HFFc6 (cell line): ENCODE data around the gene UBE4B. TPM values are rescaled to one million over a fixed set of nuclear protein-coding genes. Genes with fewer than 3 reads are reported as not detected.
"Not testable (repeated sequence)": the region's sequence is repeated elsewhere in the genome, so short reads cannot be mapped to it uniquely, and the experiment has no call there.

Experiments
- DNase-seq: peaks from one replicate; pipeline ENCODE4 v3.0.0-alpha.2; 2018
- H3K27ac Mint-ChIP-seq: 2 replicates; pipeline ENCODE4 v1.8.0; 2020; ENCODE audit warnings: mild to moderate bottlenecking, mixed read lengths
- H3K27me3 Mint-ChIP-seq: 2 replicates; pipeline ENCODE4 v1.8.0; 2021; ENCODE audit warnings: mild to moderate bottlenecking, moderate library complexity, mixed read lengths; ENCODE audit not compliant: insufficient read depth
- H3K36me3 Mint-ChIP-seq: 2 replicates; pipeline ENCODE4 v1.8.0; 2021; ENCODE audit warnings: low read depth, mixed read lengths
- H3K4me1 Mint-ChIP-seq: 2 replicates; pipeline ENCODE4 v1.8.0; 2020; ENCODE audit warnings: low read depth, mixed read lengths
- H3K4me3 Mint-ChIP-seq: 2 replicates; pipeline ENCODE4 v1.8.0; 2020; ENCODE audit warnings: mild to moderate bottlenecking, moderate library complexity, mixed read lengths
- H3K9me3 Mint-ChIP-seq: 2 replicates; pipeline ENCODE4 v1.8.0; 2020; ENCODE audit warnings: mild to moderate bottlenecking, mixed read lengths
- total RNA-seq, 6 experiments: library from RNA; stranded (reverse); fragmentation: NEBNext Ultra II Directional; extraction: Animal tissue kit (Norgen Biotek cat#: 25700); gene quantifications; 2 replicates in 1 of 6; 3 replicates in 5 of 6; pipeline ENCODE4 v1.2.3, GENCODE V29; 2021
- TF ChIP-seq, protein P1 (sequence below): fragments of 200-600 bp; sonication (generic); IDR thresholded peaks from 2 replicates; pipeline ENCODE4 v1.5.0; 2021; ENCODE audit warnings: antibody characterized with exemption, mild to moderate bottlenecking

UBE4B gene
- total RNA-seq, 6 experiments from 2014 or later = 46.2 to 66.0 (median 58.6) TPM

DNA sequence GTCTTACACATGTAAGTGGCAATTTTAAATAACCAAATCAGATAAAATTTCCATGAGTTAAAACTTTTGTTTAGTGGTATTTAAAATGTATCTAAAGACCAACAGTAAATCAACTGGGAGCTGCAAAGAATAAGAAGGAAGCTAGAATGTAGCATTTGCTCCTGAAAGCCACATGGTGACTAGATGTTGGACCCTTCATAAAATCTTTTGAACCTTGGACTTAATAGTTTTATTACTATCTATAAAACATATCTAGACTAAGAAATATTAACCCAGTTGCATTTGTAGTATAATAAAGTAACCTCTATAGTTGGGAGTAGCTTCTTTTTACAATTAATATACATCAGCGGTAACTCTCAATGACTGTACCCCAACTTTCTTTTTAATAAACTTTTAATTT is 72.1 kb downstream of the UBE4B start:
- peaks cover 2% of the 10 kb centered on the region; the same call in 1 of the 2 replicates for H3K27me3 Mint-ChIP-seq
- H3K36me3 Mint-ChIP-seq = peaks cover 48% of the 10 kb centered on the region
- H3K27ac Mint-ChIP-seq = no peak overlapping the region
- TF ChIP-seq, protein P1, sequence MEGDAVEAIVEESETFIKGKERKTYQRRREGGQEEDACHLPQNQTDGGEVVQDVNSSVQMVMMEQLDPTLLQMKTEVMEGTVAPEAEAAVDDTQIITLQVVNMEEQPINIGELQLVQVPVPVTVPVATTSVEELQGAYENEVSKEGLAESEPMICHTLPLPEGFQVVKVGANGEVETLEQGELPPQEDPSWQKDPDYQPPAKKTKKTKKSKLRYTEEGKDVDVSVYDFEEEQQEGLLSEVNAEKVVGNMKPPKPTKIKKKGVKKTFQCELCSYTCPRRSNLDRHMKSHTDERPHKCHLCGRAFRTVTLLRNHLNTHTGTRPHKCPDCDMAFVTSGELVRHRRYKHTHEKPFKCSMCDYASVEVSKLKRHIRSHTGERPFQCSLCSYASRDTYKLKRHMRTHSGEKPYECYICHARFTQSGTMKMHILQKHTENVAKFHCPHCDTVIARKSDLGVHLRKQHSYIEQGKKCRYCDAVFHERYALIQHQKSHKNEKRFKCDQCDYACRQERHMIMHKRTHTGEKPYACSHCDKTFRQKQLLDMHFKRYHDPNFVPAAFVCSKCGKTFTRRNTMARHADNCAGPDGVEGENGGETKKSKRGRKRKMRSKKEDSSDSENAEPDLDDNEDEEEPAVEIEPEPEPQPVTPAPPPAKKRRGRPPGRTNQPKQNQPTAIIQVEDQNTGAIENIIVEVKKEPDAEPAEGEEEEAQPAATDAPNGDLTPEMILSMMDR = no peak
- H3K4me1 Mint-ChIP-seq = peaks cover 30% of the 10 kb centered on the region
- no peak for DNase-seq
- H3K9me3 Mint-ChIP-seq = no peaks in the 10 kb centered on the region
- H3K4me3 Mint-ChIP-seq = no peak overlapping the region

DNA sequence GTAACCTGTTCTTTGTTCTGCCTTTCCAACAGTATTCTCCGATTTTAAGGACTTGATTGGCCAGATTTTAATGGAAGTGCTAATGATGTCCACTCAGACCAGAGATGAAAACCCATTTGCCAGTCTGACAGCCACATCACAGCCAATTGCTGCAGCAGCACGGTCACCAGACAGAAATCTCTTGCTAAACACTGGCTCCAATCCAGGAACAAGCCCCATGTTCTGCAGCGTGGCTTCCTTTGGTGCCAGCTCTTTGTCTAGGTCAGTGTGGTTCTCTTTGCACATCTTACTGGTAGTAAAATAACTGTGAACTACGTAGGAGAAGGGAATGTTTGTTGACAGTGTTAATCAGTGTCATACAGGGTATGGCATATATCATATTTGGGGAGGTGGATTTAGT is 72.7 kb downstream of the UBE4B start:
- H3K27me3 Mint-ChIP-seq = peaks cover 2% of the 10 kb centered on the region; the same call in 1 of the 2 replicates
- H3K9me3 Mint-ChIP-seq = no peaks in the 10 kb centered on the region
- no peak for DNase-seq
- TF ChIP-seq, protein P1 = no peak
- no peak overlapping the region for H3K27ac Mint-ChIP-seq
- H3K4me3 Mint-ChIP-seq = no peak overlapping the region
- H3K36me3 Mint-ChIP-seq = peaks cover 55% of the 10 kb centered on the region
- H3K4me1 Mint-ChIP-seq = peaks cover 30% of the 10 kb centered on the region

DNA sequence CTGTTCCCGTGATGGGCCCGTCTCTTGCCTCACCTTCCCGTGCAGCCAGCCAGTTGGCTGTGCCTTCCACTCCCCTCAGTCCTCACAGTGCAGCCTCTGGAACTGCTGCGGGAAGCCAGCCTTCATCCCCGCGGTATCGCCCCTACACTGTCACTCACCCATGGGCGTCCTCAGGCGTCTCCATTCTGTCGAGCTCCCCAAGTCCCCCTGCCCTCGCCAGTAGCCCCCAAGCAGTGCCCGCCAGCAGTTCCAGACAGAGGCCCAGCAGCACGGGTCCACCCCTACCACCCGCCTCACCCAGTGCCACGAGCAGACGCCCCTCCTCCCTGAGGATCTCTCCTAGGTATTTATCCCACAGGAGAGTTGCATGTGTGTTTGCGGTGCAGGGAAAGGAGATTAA is 73.5 kb downstream of the UBE4B start:
- no peak for DNase-seq
- H3K4me1 Mint-ChIP-seq = peaks cover 30% of the 10 kb centered on the region
- H3K4me3 Mint-ChIP-seq = no peak overlapping the region
- H3K27ac Mint-ChIP-seq = no peak overlapping the region
- peaks cover 56% of the 10 kb centered on the region for H3K36me3 Mint-ChIP-seq
- H3K9me3 Mint-ChIP-seq = no peaks in the 10 kb centered on the region
- peaks cover 2% of the 10 kb centered on the region; the same call in 1 of the 2 replicates for H3K27me3 Mint-ChIP-seq
- TF ChIP-seq, protein P1 = no peak

DNA sequence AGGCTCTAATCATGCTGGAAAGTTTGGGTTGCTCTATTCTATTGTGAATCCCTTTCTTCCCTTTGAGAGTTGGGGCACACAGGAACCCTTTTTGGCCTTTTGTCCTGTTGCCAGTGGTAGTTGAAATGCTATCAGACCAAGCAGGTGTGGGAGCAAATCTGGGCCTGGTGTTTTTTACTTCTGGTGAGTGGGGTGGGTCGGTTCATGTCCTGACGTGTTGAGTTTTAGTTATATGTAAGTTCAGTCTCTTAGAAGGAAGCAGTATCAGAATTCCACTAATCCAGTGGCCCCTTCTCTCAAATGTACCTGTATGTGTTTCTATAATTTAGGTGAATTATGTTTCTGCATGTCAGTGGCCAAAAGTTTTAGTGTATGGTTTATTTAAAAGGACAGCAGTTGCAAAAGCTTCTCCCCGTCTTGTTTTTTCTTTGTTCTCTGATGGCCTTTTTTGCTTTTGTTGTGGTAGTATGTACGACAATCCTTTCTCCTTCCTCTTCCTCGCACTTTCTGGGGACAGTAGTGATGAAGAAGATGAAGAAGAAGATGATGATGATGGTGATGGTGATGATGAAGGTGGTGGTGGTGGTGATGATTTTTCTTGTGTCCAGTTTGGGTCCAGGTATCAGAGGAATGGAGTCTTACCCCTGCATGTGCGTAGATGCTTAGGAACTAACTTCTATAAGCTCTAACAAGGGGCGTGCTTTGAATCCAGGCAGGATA is 74.2 kb downstream of the UBE4B start:
- Mint-ChIP-seq H3K27me3 (peaks cover 2% of the 10 kb centered on the region; the same call in 1 of the 2 replicates), H3K9me3 (no peaks in the 10 kb centered on the region), H3K27ac (peak overlapping the region; percentile 82), H3K36me3 (peaks cover 58% of the 10 kb centered on the region), H3K4me3 (peak overlapping the region; percentile 47; the same call in 1 of the 2 replicates), H3K4me1 (peaks cover 30% of the 10 kb centered on the region)
- no peak for DNase-seq
- TF ChIP-seq, protein P1 = no peak

DNA sequence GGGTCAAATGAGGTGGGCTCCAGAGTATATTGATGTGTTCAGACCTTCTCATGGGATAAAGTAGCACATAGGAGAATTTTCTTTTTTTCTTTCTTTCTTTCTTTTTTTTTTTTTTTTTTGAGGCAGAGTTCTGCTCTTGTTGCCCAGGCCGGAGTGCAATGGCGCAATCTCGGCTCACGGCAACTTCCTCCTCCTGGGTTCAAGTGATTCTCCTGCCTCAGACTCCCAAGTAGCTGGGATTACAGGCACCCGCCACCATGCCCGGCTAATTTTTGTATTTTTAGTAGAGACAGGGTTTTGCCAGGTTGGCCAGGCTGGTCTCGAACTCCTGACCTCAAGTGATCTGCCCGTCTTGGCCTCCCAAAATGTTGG is 74.7 kb downstream of the UBE4B start:
- peaks cover 30% of the 10 kb centered on the region for H3K4me1 Mint-ChIP-seq
- H3K36me3 Mint-ChIP-seq = peaks cover 59% of the 10 kb centered on the region
- H3K27me3 Mint-ChIP-seq, H3K9me3 Mint-ChIP-seq, DNase-seq: not testable (repeated sequence)
- H3K4me3 Mint-ChIP-seq = peak overlapping the region; percentile 74
- H3K27ac Mint-ChIP-seq = peak overlapping the region; percentile 82

DNA sequence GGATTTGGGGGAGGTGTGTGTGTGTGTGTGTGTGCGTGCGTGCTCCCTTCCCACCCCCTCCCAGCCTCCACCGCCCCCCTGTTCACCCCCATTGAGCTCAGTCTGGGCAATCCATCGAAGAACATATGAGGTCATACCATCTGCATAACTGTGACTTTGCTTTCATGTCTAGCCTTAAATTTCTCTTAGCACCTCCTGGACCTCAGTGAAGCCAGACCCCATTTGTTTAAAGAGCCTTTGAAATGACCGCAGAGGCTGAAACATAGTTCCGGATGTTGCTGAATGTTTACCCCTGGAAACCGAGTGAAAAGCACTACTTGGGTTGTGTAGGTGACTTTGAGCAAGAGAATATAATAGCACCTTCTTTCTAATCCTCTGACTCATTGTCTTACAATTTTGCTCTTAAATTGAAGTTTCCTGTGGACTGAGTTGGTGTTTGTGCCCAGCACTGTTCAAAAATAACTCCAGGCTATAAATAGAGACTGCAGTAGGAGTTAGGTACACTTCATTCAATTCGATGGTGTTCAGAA is 75.4 kb downstream of the UBE4B start:
- Mint-ChIP-seq H3K27ac (peak overlapping the region; percentile 82), H3K36me3 (peaks cover 62% of the 10 kb centered on the region), H3K4me1 (peaks cover 30% of the 10 kb centered on the region), H3K9me3 (no peaks in the 10 kb centered on the region), H3K4me3 (peak overlapping the region; percentile 74), H3K27me3 (peaks cover 2% of the 10 kb centered on the region; the same call in 1 of the 2 replicates)
- peak; percentile 89 for DNase-seq
- TF ChIP-seq, protein P1 = no peak
